GM12873 (cell line): ENCODE measurements around the gene KRTAP4-6.
"Not testable (repeated sequence)": the region's sequence is repeated elsewhere in the genome, so short reads cannot be mapped to it uniquely, and the experiment has no call there.

ENCODE experiments used
- CTCF ChIP-seq: IDR thresholded peaks from 2 replicates; pipeline ENCODE4 v1.5.1; 2012; ENCODE audit warnings: low read depth, mild to moderate bottlenecking, moderate library complexity, low read length, control low read depth; ENCODE audit not compliant: insufficient read depth; ENCODE audit errors: missing control alignments

Gene KRTAP4-6

GRCh38 chr17:41140360-41141131 is at the start of gene KRTAP4-6:
KRTAP4-6 (minus strand) TSS chr17:41140544; CDS start chr17:41140487, 57 bp downstream.
- no peak for TF ChIP-seq CTCF

GRCh38 chr17:41189837-41190318 is 49.5 kb upstream of the KRTAP4-6 start, which contains the start of gene KRTAP9-1:
KRTAP9-1 (plus strand) TSS chr17:41189887; CDS start chr17:41189887, 0 bp downstream.
- TF ChIP-seq CTCF: not testable (repeated sequence)

- no peak for TF ChIP-seq CTCF
Measured at GRCh38 chr17:41186872-41187271, 46.5 kb upstream of the KRTAP4-6 start.

GRCh38 chr17:41185001-41185400 is 44.7 kb upstream of the KRTAP4-6 start:
- no peak for TF ChIP-seq CTCF

- no peak for TF ChIP-seq CTCF
Measured at GRCh38 chr17:41184480-41184961, 44.2 kb upstream of the KRTAP4-6 start, which contains the start of gene KRTAP4-1. KRTAP4-1 (minus strand) TSS chr17:41184911; CDS start chr17:41184854, 57 bp downstream.

- no peak for TF ChIP-seq CTCF
Measured at GRCh38 chr17:41178843-41179616, 38.7 kb upstream of the KRTAP4-6 start.

- no peak for TF ChIP-seq CTCF
Measured at GRCh38 chr17:41178341-41178740, 38.0 kb upstream of the KRTAP4-6 start.
